ENCODE data around the gene GFOD1.

- TF ChIP-seq CHD2 (IDR thresholded peaks at IDR 0.05; ENCODE audit: low read length, partially characterized antibody) (no peak), CTCF (IDR thresholded peaks at IDR 0.05) (no peak), EZH2phosphoT487 (IDR thresholded peaks at IDR 0.05; ENCODE audit: borderline replicate concordance, low read depth) (no peak), TEAD4 (IDR thresholded peaks at IDR 0.05; ENCODE audit: borderline replicate concordance, insufficient read depth) (no peak), MAX (IDR thresholded peaks at IDR 0.05; ENCODE audit: low read depth) (no peak), GABPA (IDR thresholded peaks at IDR 0.05; ENCODE audit: low read depth) (no peak), RAD21 (IDR thresholded peaks at IDR 0.05; ENCODE audit: low read length) (no peak), POLR2AphosphoS5 (IDR thresholded peaks at IDR 0.05; ENCODE audit: low read depth, low read length) (no peak), ZBTB33 (IDR thresholded peaks at IDR 0.05; ENCODE audit: borderline replicate concordance, low read depth) (no peak), EP300 (IDR thresholded peaks at IDR 0.05; ENCODE audit: borderline replicate concordance in 1 of 2, low read depth in 1 of 2, low read length in 1 of 2) (no peak)
Observed at GRCh38 chr6:13461805-13462204, 25.6 kb downstream of the GFOD1 start.
